GM23338 (cell line): ENCODE measurements around the gene AHSP. TPM values are rescaled to one million over a fixed set of nuclear protein-coding genes. Genes with fewer than 3 reads are reported as not detected.

Experiments used
- ATAC-seq: fragments of 200-7000 bp; cut with Tn5 transposase; 3 replicates; pipeline ENCODE4 v1.9.1; 2020
- DNase-seq: peaks from one replicate; pipeline ENCODE4 v3.0.0-alpha.2; 2015; ENCODE audit warnings: low spot score
- H2AFZ ChIP-seq: fragments of 200-600 bp; sonication (generic); 2 replicates; pipeline ENCODE4 v1.8.0; 2016; ENCODE audit warnings: antibody characterized with exemption, mild to moderate bottlenecking, moderate library complexity
- H3F3A ChIP-seq: fragments of 200-600 bp; sonication (generic); replicated peaks from 2 replicates; pipeline ENCODE4 v1.8.0; 2017; ENCODE audit warnings: antibody characterized with exemption, mixed run types, low read depth
- H3K27ac ChIP-seq: fragments of 200-600 bp; sonication (generic); 2 replicates; pipeline ENCODE4 v1.6.1; 2016; ENCODE audit warnings: low read depth
- H3K27me3 ChIP-seq: fragments of 200-600 bp; sonication (generic); 2 replicates; pipeline ENCODE4 v1.8.0; 2016; ENCODE audit warnings: mild to moderate bottlenecking, mixed run types, moderate library complexity; ENCODE audit not compliant: insufficient read depth
- H3K36me3 ChIP-seq: fragments of 200-600 bp; sonication (generic); 2 replicates; pipeline ENCODE4 v1.8.0; 2016; ENCODE audit warnings: mild to moderate bottlenecking; ENCODE audit not compliant: insufficient read depth
- H3K4me1 ChIP-seq: fragments of 200-600 bp; sonication (generic); 2 replicates; pipeline ENCODE4 v1.8.0; 2016; ENCODE audit warnings: mild to moderate bottlenecking, moderate library complexity; ENCODE audit not compliant: insufficient read depth
- H3K4me2 ChIP-seq: fragments of 200-600 bp; sonication (generic); 2 replicates; pipeline ENCODE4 v1.7.1; 2017; ENCODE audit warnings: mixed run types
- H3K4me3 ChIP-seq: fragments of 200-600 bp; sonication (generic); 2 replicates; pipeline ENCODE4 v1.6.1; 2016; ENCODE audit warnings: mixed run types
- H3K79me2 ChIP-seq: fragments of 200-600 bp; sonication (generic); replicated peaks from 2 replicates; pipeline ENCODE4 v1.8.0; 2017; ENCODE audit warnings: mild to moderate bottlenecking; ENCODE audit not compliant: insufficient read depth
- H3K9me2 ChIP-seq: fragments of 200-600 bp; sonication (generic); 2 replicates; pipeline ENCODE4 v1.8.0; 2017; ENCODE audit not compliant: insufficient read depth
- H4K20me1 ChIP-seq: fragments of 200-600 bp; sonication (generic); replicated peaks from 2 replicates; pipeline ENCODE4 v1.8.0; 2017; ENCODE audit warnings: mild to moderate bottlenecking; ENCODE audit not compliant: insufficient read depth
- H3K27ac Mint-ChIP-seq: 2 replicates; pipeline ENCODE4 v1.8.0; 2020; ENCODE audit warnings: inconsistent platforms, mild to moderate bottlenecking, moderate library complexity, mixed read lengths
- H3K27me3 Mint-ChIP-seq: 3 replicates; pipeline ENCODE4 v1.8.0; 2022; ENCODE audit warnings: low read depth, mild to moderate bottlenecking, moderate library complexity, mixed read lengths, inconsistent platforms; ENCODE audit not compliant: insufficient read depth, poor library complexity
- H3K36me3 Mint-ChIP-seq: 3 replicates; pipeline ENCODE4 v1.8.0; 2021; ENCODE audit warnings: low read depth, mild to moderate bottlenecking, inconsistent platforms, moderate library complexity, mixed read lengths
- H3K4me1 Mint-ChIP-seq: 3 replicates; pipeline ENCODE4 v1.8.0; 2020; ENCODE audit warnings: mild to moderate bottlenecking, inconsistent platforms, mixed read lengths
- H3K4me3 Mint-ChIP-seq: 3 replicates; pipeline ENCODE4 v1.8.0; 2021; ENCODE audit warnings: moderate library complexity, mild to moderate bottlenecking, inconsistent platforms, mixed read lengths
- H3K9me3 Mint-ChIP-seq: 3 replicates; pipeline ENCODE4 v1.8.0; 2020; ENCODE audit warnings: moderate library complexity, mild to moderate bottlenecking, inconsistent platforms, mixed read lengths
- CREB1 ChIP-seq: fragments of 250-450 bp; sonication (Bioruptor Pico); IDR thresholded peaks from 2 replicates; pipeline ENCODE4 v1.5.0; 2020; ENCODE audit warnings: low read depth, mild to moderate bottlenecking, moderate library complexity
- EZH2 ChIP-seq: fragments of 200-600 bp; sonication (generic); IDR thresholded peaks from one replicate; pipeline ENCODE4 v1.8.0; 2017; ENCODE audit warnings: antibody characterized with exemption, mild to moderate bottlenecking, low read depth; ENCODE audit not compliant: unreplicated experiment
- EZH2phosphoT487 ChIP-seq: fragments of 200-600 bp; sonication (generic); IDR thresholded peaks from one replicate; pipeline ENCODE4 v1.8.1; 2018; ENCODE audit warnings: antibody characterized with exemption; ENCODE audit not compliant: unreplicated experiment
- NANOG ChIP-seq: IDR thresholded peaks from 2 replicates; pipeline ENCODE4 v1.6.1; 2016; ENCODE audit warnings: antibody characterized with exemption, borderline replicate concordance
- POLR2AphosphoS5 ChIP-seq: IDR thresholded peaks from 2 replicates; pipeline ENCODE4 v1.6.1; 2016; ENCODE audit warnings: antibody characterized with exemption, low read depth
- REST ChIP-seq: IDR thresholded peaks from one replicate; pipeline ENCODE4 v1.6.1; 2018; ENCODE audit warnings: antibody characterized with exemption; ENCODE audit not compliant: unreplicated experiment
- STAT1 ChIP-seq: IDR thresholded peaks from one replicate; pipeline ENCODE4 v1.6.1; 2016; ENCODE audit warnings: antibody characterized with exemption; ENCODE audit not compliant: unreplicated experiment
- ZNF114 ChIP-seq: fragments of 250-450 bp; sonication (Bioruptor Pico); IDR thresholded peaks from 2 replicates; pipeline ENCODE4 v1.5.0; 2020; ENCODE audit warnings: mild to moderate bottlenecking, moderate library complexity
- ZNF331 ChIP-seq: fragments of 250-450 bp; sonication (Bioruptor Pico); IDR thresholded peaks from 2 replicates; pipeline ENCODE4 v1.5.0; 2020; ENCODE audit warnings: low read depth, mild to moderate bottlenecking, moderate library complexity
- polyA plus RNA-seq: library from polyadenylated mRNA; unstranded; fragments of >200 nt; fragmentation: Nextera tagmentation; extraction: Ambion mirVana; gene quantifications from 2 replicates; pipeline ENCODE4 v1.2.1, GENCODE V29; 2016
- total RNA-seq: library from RNA; depleted of rRNA; stranded (reverse); fragments of >200 nt; shearing (Covaris generic); gene quantifications from 2 replicates; pipeline ENCODE4 v1.2.3, GENCODE V29; 2014
- TF ChIP-seq, protein P1 (sequence below), 2 experiments: fragments of 200-600 bp in 1 of 2; sonication (generic) in 1 of 2; conservative IDR thresholded peaks; 2 replicates each; pipeline versions ENCODE4 v1.5.1 to v1.6.1; 2016 to 2017; ENCODE audit warnings: antibody characterized with exemption in 2 of 2, low read depth in 2 of 2, mild to moderate bottlenecking in 2 of 2, moderate library complexity in 1 of 2
- TF ChIP-seq, protein P2 (sequence below): IDR thresholded peaks from 2 replicates; pipeline ENCODE4 v1.6.1; 2016; ENCODE audit warnings: antibody characterized with exemption
- TF ChIP-seq, protein P3 (sequence below): fragments of 250-450 bp; sonication (Bioruptor Pico); IDR thresholded peaks from 2 replicates; pipeline ENCODE4 v1.5.0; 2020; ENCODE audit warnings: mild to moderate bottlenecking, moderate library complexity

AHSP gene
- total and polyA plus RNA-seq, 2 experiments from 2014 or later = 2.1 TPM; not detected in 1

DNA sequence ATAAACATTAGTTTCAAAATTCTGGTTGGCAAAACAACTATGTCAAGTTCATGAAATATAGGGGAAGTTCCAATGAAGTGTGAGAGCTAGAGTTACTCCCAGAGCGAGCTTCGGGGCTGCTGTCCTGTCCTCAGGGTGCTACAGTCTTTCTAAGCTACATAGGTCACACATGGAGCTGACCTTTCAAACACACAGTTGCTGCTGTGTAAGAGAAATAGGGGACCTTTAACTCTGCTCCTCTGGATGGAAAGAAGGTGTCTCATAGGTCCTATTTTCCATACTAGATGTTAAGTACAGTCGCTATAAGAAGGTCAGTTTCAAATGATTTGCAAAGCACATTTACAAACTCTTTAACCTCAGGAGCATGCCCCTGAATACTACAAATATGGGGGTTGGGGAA, 6.3 kb upstream of the AHSP start:
- Histone ChIP-seq H3F3A (no peaks in the 10 kb centered on the region), H3K79me2 (no peaks in the 10 kb centered on the region), H4K20me1 (no peaks in the 10 kb centered on the region), H3K27me3 (peaks cover 4% of the 10 kb centered on the region; the same call in 1 of the 2 replicates), H3K27ac (no peak overlapping the region), H3K9me2 (no peaks in the 10 kb centered on the region), H3K4me1 (no peaks in the 10 kb centered on the region), H3K36me3 (no peaks in the 10 kb centered on the region; the same call in 1 of the 2 replicates), H3K4me2 (no peak overlapping the region), H3K4me3 (no peak overlapping the region), H2AFZ (no peak overlapping the region)
- Mint-ChIP-seq H3K9me3 (peaks cover 17% of the 10 kb centered on the region), H3K4me3 (no peak overlapping the region), H3K27me3 (peaks cover 9% of the 10 kb centered on the region), H3K27ac (no peak overlapping the region), H3K4me1 (peaks cover 24% of the 10 kb centered on the region), H3K36me3 (peaks cover 5% of the 10 kb centered on the region; the same call in 2 of the 3 replicates)
- ATAC-seq (no peak), DNase-seq (no peak)
- TF ChIP-seq NANOG (no peak), ZNF331 (CRISPR knock-in tag) (no peak), CREB1 (CRISPR knock-in tag) (no peak), STAT1 (no peak), EZH2 (no peak), ZNF114 (CRISPR knock-in tag) (no peak), POLR2AphosphoS5 (no peak), REST (no peak), EZH2phosphoT487 (no peak)
- TF ChIP-seq, protein P1, sequence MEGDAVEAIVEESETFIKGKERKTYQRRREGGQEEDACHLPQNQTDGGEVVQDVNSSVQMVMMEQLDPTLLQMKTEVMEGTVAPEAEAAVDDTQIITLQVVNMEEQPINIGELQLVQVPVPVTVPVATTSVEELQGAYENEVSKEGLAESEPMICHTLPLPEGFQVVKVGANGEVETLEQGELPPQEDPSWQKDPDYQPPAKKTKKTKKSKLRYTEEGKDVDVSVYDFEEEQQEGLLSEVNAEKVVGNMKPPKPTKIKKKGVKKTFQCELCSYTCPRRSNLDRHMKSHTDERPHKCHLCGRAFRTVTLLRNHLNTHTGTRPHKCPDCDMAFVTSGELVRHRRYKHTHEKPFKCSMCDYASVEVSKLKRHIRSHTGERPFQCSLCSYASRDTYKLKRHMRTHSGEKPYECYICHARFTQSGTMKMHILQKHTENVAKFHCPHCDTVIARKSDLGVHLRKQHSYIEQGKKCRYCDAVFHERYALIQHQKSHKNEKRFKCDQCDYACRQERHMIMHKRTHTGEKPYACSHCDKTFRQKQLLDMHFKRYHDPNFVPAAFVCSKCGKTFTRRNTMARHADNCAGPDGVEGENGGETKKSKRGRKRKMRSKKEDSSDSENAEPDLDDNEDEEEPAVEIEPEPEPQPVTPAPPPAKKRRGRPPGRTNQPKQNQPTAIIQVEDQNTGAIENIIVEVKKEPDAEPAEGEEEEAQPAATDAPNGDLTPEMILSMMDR (conservative IDR thresholded peaks at IDR 0.05; ENCODE audit: low read depth in 2 of 2) = no peak
- TF ChIP-seq, protein P2, sequence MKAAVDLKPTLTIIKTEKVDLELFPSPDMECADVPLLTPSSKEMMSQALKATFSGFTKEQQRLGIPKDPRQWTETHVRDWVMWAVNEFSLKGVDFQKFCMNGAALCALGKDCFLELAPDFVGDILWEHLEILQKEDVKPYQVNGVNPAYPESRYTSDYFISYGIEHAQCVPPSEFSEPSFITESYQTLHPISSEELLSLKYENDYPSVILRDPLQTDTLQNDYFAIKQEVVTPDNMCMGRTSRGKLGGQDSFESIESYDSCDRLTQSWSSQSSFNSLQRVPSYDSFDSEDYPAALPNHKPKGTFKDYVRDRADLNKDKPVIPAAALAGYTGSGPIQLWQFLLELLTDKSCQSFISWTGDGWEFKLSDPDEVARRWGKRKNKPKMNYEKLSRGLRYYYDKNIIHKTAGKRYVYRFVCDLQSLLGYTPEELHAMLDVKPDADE = no peak
- TF ChIP-seq, protein P3, sequence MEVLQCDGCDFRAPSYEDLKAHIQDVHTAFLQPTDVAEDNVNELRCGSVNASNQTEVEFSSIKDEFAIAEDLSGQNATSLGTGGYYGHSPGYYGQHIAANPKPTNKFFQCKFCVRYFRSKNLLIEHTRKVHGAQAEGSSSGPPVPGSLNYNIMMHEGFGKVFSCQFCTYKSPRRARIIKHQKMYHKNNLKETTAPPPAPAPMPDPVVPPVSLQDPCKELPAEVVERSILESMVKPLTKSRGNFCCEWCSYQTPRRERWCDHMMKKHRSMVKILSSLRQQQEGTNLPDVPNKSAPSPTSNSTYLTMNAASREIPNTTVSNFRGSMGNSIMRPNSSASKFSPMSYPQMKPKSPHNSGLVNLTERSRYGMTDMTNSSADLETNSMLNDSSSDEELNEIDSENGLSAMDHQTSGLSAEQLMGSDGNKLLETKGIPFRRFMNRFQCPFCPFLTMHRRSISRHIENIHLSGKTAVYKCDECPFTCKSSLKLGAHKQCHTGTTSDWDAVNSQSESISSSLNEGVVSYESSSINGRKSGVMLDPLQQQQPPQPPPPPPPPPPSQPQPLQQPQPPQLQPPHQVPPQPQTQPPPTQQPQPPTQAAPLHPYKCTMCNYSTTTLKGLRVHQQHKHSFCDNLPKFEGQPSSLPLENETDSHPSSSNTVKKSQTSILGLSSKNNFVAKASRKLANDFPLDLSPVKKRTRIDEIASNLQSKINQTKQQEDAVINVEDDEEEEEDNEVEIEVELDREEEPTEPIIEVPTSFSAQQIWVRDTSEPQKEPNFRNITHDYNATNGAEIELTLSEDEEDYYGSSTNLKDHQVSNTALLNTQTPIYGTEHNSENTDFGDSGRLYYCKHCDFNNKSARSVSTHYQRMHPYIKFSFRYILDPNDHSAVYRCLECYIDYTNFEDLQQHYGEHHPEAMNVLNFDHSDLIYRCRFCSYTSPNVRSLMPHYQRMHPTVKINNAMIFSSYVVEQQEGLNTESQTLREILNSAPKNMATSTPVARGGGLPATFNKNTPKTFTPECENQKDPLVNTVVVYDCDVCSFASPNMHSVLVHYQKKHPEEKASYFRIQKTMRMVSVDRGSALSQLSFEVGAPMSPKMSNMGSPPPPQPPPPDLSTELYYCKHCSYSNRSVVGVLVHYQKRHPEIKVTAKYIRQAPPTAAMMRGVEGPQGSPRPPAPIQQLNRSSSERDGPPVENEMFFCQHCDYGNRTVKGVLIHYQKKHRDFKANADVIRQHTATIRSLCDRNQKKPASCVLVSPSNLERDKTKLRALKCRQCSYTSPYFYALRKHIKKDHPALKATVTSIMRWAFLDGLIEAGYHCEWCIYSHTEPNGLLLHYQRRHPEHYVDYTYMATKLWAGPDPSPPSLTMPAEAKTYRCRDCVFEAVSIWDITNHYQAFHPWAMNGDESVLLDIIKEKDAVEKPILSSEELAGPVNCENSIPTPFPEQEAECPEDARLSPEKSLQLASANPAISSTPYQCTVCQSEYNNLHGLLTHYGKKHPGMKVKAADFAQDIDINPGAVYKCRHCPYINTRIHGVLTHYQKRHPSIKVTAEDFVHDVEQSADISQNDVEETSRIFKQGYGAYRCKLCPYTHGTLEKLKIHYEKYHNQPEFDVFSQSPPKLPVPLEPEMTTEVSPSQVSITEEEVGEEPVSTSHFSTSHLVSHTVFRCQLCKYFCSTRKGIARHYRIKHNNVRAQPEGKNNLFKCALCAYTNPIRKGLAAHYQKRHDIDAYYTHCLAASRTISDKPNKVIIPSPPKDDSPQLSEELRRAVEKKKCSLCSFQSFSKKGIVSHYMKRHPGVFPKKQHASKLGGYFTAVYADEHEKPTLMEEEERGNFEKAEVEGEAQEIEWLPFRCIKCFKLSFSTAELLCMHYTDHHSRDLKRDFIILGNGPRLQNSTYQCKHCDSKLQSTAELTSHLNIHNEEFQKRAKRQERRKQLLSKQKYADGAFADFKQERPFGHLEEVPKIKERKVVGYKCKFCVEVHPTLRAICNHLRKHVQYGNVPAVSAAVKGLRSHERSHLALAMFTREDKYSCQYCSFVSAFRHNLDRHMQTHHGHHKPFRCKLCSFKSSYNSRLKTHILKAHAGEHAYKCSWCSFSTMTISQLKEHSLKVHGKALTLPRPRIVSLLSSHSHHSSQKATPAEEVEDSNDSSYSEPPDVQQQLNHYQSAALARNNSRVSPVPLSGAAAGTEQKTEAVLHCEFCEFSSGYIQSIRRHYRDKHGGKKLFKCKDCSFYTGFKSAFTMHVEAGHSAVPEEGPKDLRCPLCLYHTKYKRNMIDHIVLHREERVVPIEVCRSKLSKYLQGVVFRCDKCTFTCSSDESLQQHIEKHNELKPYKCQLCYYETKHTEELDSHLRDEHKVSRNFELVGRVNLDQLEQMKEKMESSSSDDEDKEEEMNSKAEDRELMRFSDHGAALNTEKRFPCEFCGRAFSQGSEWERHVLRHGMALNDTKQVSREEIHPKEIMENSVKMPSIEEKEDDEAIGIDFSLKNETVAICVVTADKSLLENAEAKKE (CRISPR knock-in tag) = no peak
